ENCODE measurements around the gene ZNF497. TPM values are rescaled to one million over a fixed set of nuclear protein-coding genes. Genes with fewer than 3 reads are reported as not detected.
A peak's percentile ranks its signal among the peaks of the same experiment; 100 is the strongest.

Gene ZNF497
- total RNA-seq, 2 donors from 2014 or later: 6.6 to 11.0 TPM

DNA sequence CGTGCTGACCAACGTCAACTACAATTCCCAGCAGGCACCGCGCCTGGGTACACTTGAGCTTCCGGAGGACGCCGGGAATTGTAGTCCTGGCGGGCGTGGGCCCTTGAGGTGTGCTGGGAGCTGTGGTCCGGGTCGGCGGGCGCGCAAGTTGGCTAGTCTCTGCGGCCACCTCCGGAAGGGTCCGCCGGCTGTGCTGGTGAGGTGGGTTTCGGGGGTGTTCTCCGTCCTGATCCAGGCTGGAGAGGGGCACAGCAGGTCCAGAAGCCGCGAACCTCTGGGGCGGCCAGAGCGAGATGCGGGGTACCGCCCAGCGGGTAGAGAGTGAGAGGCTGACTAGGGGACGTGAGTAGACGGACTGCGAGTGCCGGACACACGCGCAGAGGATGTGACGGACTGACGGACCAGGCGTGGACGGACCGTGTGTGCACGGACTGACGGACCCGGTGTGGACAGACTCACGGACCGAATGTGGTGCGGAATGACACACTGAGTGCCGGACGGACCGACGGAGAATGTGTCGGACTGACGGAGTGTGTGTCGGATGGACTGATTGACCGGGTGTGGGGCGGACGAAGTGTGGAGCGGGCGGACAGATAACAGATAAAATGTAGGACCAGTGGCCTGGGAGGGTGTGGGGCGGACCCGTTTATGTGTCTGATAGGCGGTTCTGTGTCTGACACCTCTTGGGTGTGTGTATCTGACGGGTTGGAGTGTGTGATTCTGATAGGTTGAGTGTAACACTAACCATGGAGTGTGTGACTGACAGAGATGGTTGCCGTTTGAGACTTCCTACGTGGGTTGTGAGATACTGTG lies 35.4 kb downstream of the ZNF497 start, which contains the start of gene ZSCAN22:
ZSCAN22 (plus strand) TSS at position 81 of the 813 bp plus-strand sequence. CDS start 7,809 bp downstream, outside the sequence.
- Histone ChIP-seq H3K9me3 (no peaks in the 10 kb centered on the region), H3K27me3 (replicated peaks; ENCODE audit: insufficient read depth) (no peaks in the 10 kb centered on the region), H3K4me3 (peak within 1 kb of the TSS; percentile 66 to 67), H3K36me3 (no peaks in the 10 kb centered on the region), H3K4me1 (replicated peaks) (no peaks in the 10 kb centered on the region), H3K27ac (peak within 1 kb of the TSS; percentile 86 to 89)
- DNase-seq (ENCODE audit: low spot score): peak; percentile 97
- WGBS: under 1% methylated on average over 51 of the region's 62 CpGs
- TF ChIP-seq POLR2A (IDR thresholded peaks at IDR 0.05) (peak; percentile 29), POLR2AphosphoS5 (IDR thresholded peaks at IDR 0.05) (peak; percentile 96)
- TF ChIP-seq, protein P1, sequence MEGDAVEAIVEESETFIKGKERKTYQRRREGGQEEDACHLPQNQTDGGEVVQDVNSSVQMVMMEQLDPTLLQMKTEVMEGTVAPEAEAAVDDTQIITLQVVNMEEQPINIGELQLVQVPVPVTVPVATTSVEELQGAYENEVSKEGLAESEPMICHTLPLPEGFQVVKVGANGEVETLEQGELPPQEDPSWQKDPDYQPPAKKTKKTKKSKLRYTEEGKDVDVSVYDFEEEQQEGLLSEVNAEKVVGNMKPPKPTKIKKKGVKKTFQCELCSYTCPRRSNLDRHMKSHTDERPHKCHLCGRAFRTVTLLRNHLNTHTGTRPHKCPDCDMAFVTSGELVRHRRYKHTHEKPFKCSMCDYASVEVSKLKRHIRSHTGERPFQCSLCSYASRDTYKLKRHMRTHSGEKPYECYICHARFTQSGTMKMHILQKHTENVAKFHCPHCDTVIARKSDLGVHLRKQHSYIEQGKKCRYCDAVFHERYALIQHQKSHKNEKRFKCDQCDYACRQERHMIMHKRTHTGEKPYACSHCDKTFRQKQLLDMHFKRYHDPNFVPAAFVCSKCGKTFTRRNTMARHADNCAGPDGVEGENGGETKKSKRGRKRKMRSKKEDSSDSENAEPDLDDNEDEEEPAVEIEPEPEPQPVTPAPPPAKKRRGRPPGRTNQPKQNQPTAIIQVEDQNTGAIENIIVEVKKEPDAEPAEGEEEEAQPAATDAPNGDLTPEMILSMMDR (IDR thresholded peaks at IDR 0.05): peak in 2 of 4 experiments; percentile 14 to 26
- intact Hi-C loops (cut with DNase I): loop anchor here (2.0 to 5.0 kb wide), 2 partner anchors 35 to 54 kb away; partner anchors contain the start of genes ZNF497 and ZNF837

GRCh38 chr19:58326501-58326913 lies 36.0 kb downstream of the ZNF497 start:
- TF ChIP-seq, protein P1 (IDR thresholded peaks at IDR 0.05): no peak
- TF ChIP-seq POLR2AphosphoS5 (IDR thresholded peaks at IDR 0.05) (no peak), POLR2A (IDR thresholded peaks at IDR 0.05) (no peak)
- H3K4me1 ChIP-seq (replicated peaks): no peaks in the 10 kb centered on the region
- H3K27ac ChIP-seq: peak overlapping the region; percentile 86 to 89
- WGBS: under 1% methylated on average over 9 of the region's 9 CpGs
- peak overlapping the region; percentile 66 to 67 for H3K4me3 ChIP-seq
- no peaks in the 10 kb centered on the region for H3K9me3 ChIP-seq
- no peaks in the 10 kb centered on the region for H3K36me3 ChIP-seq
- no peak for DNase-seq (ENCODE audit: low spot score)
- intact Hi-C loops (cut with DNase I): loop anchor here (2.0 to 5.0 kb wide), 2 partner anchors 36 to 54 kb away; partner anchors contain the start of genes ZNF497 and ZNF837
- no peaks in the 10 kb centered on the region for H3K27me3 ChIP-seq (replicated peaks; ENCODE audit: insufficient read depth)

DNA sequence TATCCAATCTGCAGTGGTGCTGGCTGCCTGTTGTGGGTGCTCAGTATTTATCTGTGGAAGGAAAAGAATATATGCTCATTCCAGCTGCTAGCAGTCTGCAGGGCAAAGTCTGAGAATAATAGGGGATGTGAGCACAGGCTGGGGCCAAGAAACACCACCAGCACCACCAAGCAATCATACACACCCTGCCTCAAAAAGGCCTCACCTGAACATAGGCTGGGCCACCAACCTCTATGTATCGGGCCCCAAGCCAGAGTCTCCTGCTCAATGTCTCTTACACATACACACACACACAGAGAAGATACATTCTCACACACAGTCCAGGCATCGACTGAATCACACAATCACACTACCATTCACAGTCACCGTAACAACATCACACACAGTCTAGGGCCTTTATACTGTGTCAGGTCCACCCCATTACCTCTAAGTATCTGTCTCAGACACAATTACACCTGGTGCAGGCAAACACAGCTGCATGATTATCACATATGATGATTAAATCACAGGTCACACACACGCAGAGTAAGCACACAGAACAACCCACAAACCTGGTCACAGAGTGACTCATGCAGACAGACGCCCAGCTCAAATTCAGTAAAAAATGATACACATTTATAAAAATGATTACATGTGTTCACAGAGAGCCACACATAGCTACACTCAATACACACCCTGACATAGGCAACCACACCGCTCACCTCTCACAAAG lies 37.1 kb downstream of the ZNF497 start:
- TF ChIP-seq, protein P1 (IDR thresholded peaks at IDR 0.05): no peak
- no peak for TF ChIP-seq POLR2A (IDR thresholded peaks at IDR 0.05)
- intact Hi-C loops (cut with DNase I): loop anchor here (2.0 to 5.0 kb wide), 2 partner anchors 37 to 55 kb away; partner anchors contain the start of genes ZNF497 and ZNF837
- H3K4me3 ChIP-seq: no peak overlapping the region
- H3K27ac ChIP-seq: no peak overlapping the region
- no peaks in the 10 kb centered on the region for H3K4me1 ChIP-seq (replicated peaks)
- no peaks in the 10 kb centered on the region for H3K36me3 ChIP-seq
- H3K9me3 ChIP-seq: no peaks in the 10 kb centered on the region
- no peaks in the 10 kb centered on the region for H3K27me3 ChIP-seq (replicated peaks; ENCODE audit: insufficient read depth)
- no peak for DNase-seq (ENCODE audit: low spot score)
- 75% methylated on average over 6 of the region's 6 CpGs for WGBS

GRCh38 chr19:58319241-58319640 lies 43.3 kb downstream of the ZNF497 start:
- 69% methylated on average over 10 of the region's 10 CpGs for WGBS
- H3K4me3 ChIP-seq: no peak overlapping the region
- intact Hi-C loops (cut with DNase I): no loop called here
- H3K9me3 ChIP-seq: no peaks in the 10 kb centered on the region
- H3K27me3 ChIP-seq (replicated peaks; ENCODE audit: insufficient read depth): no peaks in the 10 kb centered on the region
- no peaks in the 10 kb centered on the region for H3K4me1 ChIP-seq (replicated peaks)
- H3K27ac ChIP-seq: no peak overlapping the region
- no peaks in the 10 kb centered on the region for H3K36me3 ChIP-seq
- DNase-seq (ENCODE audit: low spot score): no peak
- TF ChIP-seq POLR2AphosphoS5 (IDR thresholded peaks at IDR 0.05) (no peak), POLR2A (IDR thresholded peaks at IDR 0.05) (no peak)
- TF ChIP-seq, protein P1 (IDR thresholded peaks at IDR 0.05): no peak
